AG09309 (cell line): Measurements from ENCODE around the gene INAFM1.

ENCODE experiments used
- DNase-seq: peaks from one replicate; pipeline ENCODE4 v3.0.0-alpha.2; 2010; ENCODE audit warnings: low read depth
- H3K4me3 ChIP-seq: 2 replicates; pipeline ENCODE4 v1.5.1; 2011; ENCODE audit warnings: mild to moderate bottlenecking, low read depth, low read length, moderate library complexity; ENCODE audit not compliant: control insufficient read depth
- TF ChIP-seq, protein P1 (sequence below): IDR thresholded peaks from 2 replicates; pipeline ENCODE4 v1.5.1; 2011; ENCODE audit warnings: mild to moderate bottlenecking, low read depth, low read length, inconsistent platforms; ENCODE audit not compliant: insufficient read depth, control insufficient read depth; ENCODE audit errors: missing control alignments

The INAFM1 gene

GRCh38 chr19:47312366-47313006 lies 37.8 kb downstream of the INAFM1 start:
- H3K4me3 ChIP-seq: no peak overlapping the region
- no peak for DNase-seq
- TF ChIP-seq, protein P1, sequence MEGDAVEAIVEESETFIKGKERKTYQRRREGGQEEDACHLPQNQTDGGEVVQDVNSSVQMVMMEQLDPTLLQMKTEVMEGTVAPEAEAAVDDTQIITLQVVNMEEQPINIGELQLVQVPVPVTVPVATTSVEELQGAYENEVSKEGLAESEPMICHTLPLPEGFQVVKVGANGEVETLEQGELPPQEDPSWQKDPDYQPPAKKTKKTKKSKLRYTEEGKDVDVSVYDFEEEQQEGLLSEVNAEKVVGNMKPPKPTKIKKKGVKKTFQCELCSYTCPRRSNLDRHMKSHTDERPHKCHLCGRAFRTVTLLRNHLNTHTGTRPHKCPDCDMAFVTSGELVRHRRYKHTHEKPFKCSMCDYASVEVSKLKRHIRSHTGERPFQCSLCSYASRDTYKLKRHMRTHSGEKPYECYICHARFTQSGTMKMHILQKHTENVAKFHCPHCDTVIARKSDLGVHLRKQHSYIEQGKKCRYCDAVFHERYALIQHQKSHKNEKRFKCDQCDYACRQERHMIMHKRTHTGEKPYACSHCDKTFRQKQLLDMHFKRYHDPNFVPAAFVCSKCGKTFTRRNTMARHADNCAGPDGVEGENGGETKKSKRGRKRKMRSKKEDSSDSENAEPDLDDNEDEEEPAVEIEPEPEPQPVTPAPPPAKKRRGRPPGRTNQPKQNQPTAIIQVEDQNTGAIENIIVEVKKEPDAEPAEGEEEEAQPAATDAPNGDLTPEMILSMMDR: no peak

DNA sequence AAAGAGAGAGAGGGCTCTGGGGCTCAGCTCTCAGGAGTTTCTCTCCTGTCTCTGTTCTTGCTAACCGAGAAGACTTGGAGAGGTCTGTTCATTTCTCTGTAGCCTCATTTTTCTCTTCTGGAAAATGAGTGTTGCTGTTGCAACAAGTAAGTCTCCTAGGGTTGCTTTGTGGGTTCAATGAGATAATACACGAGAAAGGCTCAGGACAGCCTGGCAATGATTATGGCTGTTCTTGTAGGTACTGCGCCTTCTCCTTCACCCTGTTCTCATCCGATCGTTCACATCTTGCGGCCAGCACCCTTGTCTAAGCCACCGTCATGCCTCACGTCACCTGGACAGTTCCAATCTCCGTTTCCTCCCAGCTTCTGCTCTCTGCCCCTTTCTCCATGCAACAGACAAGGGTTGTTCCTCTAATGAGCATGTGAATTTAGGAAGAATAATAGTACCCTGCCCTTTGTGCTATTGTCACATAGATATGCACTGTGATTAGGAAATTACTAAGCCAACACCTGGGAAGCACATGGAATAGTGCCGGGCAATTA lies 39.1 kb downstream of the INAFM1 start:
- H3K4me3 ChIP-seq: no peak overlapping the region
- TF ChIP-seq, protein P1: no peak
- no peak for DNase-seq

GRCh38 chr19:47315125-47315821 lies 40.6 kb downstream of the INAFM1 start:
- H3K4me3 ChIP-seq: no peak overlapping the region
- TF ChIP-seq, protein P1: no peak
- peak; percentile 84 for DNase-seq

DNA sequence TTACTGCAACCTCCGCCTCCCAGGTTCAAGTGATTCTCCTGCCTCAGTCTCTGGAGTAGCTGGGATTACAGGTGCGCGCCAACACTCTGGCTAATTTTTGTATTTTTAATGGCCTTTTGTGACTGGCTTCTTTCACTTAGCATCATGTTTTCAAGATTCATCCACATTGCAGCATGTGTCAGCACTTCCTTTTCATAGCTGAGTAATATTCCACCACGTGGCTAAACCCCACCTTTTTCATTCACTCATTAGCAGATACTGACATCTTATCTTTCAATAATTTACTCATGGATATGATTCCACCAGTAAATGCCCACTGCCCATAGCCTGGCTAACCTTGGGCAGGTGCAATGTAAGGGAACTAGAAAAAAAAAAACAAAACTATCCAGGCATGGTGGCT lies 41.8 kb downstream of the INAFM1 start:
- no peak for DNase-seq
- H3K4me3 ChIP-seq: no peak overlapping the region
- TF ChIP-seq, protein P1: no peak

- TF ChIP-seq, protein P1: no peak
- DNase-seq: no peak
These were observed 45.5 kb downstream of the INAFM1 start for GRCh38 chr19:47319923-47320871.

GRCh38 chr19:47321630-47322029 lies 46.9 kb downstream of the INAFM1 start:
- no peak overlapping the region for H3K4me3 ChIP-seq
- DNase-seq: no peak
- TF ChIP-seq, protein P1: no peak

More at GRCh38 chr19:47319923-47320871, 45.5 kb downstream of the INAFM1 start:
- H3K4me3 ChIP-seq: no peak overlapping the region
